Measurements from ENCODE around the gene TBL2.
"Not testable (repeated sequence)": the region's sequence is repeated elsewhere in the genome, so short reads cannot be mapped to it uniquely, and the experiment has no call there.

TBL2 gene

DNA sequence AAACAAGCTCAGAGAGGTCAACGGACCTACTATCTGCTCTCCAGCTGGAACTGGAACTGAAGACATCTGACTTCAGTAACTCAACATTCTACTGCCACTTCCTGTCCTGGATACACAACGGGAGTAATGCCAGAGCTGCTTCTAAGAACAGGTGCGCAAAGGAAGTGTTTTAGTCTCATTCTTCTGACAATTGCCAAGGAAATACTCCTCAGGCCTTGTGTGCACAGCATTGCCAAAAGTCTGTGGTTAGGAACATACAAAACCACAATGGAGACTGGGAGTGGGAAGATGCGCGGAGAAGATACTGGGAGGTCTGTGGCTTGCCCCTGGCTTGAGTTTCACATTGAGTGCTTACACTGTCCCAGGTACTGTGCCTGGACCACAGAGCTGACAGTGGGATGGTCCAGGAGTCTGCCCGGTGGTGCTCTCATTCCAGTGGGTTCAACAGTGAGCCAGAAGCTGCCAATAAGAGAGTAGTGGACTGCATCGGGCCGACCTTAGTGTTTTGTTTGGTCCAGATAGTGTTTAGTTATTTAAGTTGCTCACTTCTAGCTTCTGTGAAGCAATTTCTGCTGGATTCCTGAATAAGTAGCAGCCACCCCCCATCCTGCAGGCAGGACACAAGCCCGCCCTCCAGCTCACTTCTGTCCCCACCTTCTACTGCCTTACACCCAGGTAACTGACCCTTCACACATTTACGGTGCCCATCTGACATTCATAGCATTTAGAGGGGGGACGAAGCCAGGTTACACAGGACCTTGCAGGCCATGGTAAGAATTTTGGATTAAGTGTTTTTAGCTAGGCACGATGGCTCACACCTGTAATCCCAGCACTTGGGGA, 10.3 kb downstream of the TBL2 start:
- DNase-seq: no peak

- no peak for DNase-seq
Measured at GRCh38 chr7:73567140-73567539, 11.2 kb downstream of the TBL2 start.

GRCh38 chr7:73566431-73566830, 11.9 kb downstream of the TBL2 start:
- DNase-seq: not testable (repeated sequence)

- DNase-seq: no peak
Measured at GRCh38 chr7:73565675-73566340, 12.6 kb downstream of the TBL2 start.

GRCh38 chr7:73560109-73560835, 18.1 kb downstream of the TBL2 start:
- no peak for DNase-seq

- DNase-seq: peak; percentile 44
Measured at GRCh38 chr7:73557397-73558257, 20.8 kb downstream of the TBL2 start, which contains the start of gene BCL7B. BCL7B (minus strand) TSS chr7:73557690; CDS start chr7:73557578, 112 bp downstream.

- DNase-seq: peak; percentile 77
Measured at GRCh38 chr7:73557108-73557396, 21.3 kb downstream of the TBL2 start.

- no peak for DNase-seq
Measured at GRCh38 chr7:73556208-73557107, 21.9 kb downstream of the TBL2 start.

DNA sequence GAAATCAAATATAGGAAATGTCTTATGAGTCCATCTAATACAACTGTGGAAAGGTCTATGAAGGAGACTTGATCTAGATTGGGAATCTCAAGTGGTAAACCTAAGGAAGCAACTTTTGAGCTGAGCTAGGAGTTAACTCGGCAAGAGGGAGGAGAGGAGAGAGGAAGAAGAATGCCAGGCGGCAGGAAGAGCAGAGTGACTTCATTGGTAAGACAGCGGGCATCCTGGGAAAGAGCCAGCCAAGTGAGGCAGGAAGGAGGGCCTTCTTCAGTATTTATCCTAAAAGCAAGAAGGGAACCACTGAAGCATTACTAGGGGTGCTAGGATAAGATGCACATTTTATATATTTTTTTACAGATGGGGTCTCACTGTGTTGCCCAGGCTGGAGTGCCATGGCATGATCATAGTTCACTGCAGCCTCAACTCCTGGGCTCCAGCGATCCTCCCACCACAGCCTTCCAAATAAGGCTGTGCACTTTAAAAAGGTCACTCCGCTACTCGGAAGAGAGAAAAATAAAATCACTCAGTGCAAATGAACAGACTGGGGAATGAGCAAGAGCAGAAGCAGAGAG, 22.9 kb downstream of the TBL2 start:
- no peak for DNase-seq

DNA sequence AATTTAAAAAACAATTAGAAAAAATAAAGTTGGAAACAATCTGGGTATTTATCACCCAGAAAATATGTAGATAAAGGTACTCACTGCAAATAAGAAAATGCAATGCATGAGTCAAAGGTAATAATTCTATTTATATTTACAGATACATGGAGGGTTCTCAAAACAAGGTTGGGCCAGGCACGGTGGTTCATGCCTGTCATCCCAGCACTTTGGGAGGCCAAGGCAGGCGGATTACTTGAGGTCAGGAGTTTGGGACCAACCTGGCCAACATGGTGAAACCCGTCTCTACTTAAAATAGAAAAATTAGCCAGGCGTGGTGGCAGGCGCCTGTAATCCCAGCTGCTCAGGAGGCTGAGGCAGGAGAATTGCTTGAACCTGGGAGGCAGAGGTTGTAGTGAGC, 28.3 kb downstream of the TBL2 start:
- DNase-seq: not testable (repeated sequence)

- no peak for DNase-seq
Measured at GRCh38 chr7:73549176-73549575, 29.2 kb downstream of the TBL2 start.

DNA sequence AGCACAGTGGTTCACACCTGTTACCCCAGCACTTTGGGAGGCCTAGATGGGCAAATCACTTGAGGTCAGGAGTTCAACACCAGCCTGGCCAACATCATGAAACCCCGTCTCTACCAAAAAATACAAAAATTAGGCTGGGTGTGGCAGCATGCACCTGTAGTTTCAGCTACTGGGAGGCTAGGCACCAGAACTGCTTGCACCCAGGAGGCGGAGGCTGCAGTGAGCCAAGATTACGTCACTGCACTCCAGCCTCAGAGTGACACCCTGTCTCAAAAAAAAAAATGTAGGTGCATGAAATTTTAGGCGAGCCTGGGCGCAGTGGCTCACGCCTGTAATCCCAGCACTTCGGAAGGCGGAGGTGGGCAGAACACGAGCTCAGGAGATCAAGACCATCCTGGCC, 30.5 kb downstream of the TBL2 start:
- DNase-seq: no peak

DNA sequence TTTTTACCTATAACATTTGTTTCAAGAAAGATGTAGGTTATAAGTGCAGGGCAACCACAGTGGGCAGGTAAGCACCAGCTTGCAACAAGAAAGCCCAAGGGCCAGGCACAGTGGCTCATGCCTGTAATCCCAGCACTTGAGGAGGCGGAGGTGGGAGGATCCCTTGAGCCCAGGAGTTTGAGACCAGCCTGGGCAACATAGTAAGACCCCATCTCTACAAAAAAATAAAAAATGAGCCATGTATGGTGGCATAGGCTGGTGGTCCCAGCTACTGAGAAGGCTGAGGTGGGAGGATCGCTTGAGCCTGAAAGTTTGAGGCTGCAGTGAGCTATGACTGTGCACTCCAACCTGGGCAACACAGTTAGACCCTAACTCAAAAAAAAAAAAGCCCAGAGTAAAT, 33.7 kb downstream of the TBL2 start:
- no peak for DNase-seq

GRCh38 chr7:73541722-73542121, 36.7 kb downstream of the TBL2 start:
- no peak for DNase-seq

DNA sequence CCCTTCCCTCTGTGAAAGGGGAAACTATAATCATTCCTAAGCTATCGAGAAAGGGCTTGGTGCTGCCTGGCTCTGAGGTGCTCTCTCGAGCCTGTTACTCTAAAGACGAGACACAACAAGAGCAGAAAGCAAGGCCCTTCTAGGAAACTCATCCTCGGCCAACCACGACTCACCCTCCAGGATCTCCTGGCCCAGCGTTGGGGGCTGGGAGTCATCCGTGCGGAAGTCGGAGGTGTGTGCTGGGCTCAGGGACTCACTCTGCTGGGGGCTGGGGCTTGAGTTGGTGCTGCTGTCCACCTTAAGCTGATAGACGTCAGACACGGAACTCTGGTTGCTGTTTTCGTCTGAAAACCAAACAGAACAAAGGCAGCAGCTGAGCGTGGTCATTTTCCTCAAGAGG, 38.7 kb downstream of the TBL2 start:
- DNase-seq: no peak

DNA sequence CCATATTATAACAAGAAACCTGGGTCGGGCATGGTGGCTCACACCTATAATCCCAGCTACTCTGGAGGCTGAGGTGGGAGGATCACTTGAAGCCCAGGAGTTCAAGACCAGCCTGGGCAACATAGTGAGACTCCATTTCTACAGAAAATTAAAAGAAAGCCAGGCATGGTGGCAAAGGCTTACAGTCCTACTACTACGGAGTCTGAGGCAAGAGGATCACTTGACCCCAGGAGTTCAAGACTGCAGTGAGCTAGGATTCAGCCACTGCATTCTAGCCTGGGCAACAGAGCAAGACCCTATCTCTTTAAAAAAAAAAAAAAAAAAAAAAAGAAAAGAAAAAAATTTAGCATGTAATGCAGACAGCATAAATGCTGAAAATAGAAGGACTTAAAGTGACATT, 39.9 kb downstream of the TBL2 start:
- DNase-seq: not testable (repeated sequence)

- no peak for DNase-seq
Measured at GRCh38 chr7:73537051-73537450, 41.3 kb downstream of the TBL2 start.

- DNase-seq: no peak
Measured at GRCh38 chr7:73536479-73536878, 41.9 kb downstream of the TBL2 start.

DNA sequence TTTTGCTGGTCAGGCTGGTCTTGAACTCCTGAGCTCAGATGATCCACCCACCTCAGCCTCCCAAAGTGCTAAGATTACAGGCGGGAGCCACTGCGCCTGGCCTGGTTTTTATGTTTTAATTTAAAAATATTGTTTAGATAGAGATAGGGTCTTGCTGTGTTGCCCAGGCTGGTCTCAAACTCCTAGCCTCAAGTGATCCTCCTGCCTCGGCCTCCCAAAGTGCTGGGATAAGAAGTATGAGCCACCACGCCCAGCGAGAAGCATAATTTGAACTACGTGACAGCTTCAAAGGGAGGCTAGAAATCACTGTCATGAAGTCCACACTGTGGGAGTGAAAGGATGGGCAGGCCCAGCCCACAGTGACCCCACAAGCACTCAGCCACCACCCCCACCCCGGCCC, 42.5 kb downstream of the TBL2 start:
- DNase-seq: not testable (repeated sequence)

- no peak for DNase-seq
Measured at GRCh38 chr7:73533742-73534141, 44.6 kb downstream of the TBL2 start.

DNA sequence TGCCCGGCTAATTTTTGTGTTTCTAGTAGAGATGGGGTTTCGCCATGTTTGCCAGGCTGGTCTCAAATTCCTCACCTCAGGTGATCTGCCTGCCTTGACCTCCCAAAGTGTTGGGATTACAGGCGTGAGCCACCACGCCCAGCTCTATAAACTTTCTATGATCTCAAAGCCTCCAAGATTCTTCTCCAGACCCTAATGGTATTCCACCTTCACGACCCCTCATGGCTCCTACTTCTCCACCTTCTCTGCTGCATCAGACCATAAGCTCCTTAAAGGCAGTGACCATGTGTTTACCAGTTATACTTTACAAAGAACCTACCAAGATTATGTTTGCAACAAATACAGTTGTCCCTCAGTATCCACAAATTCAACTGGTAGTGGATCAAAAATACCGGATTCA, 46.2 kb downstream of the TBL2 start:
- no peak for DNase-seq

Measured in KG1 (cell line).